Measurements from ENCODE around the gene PSAP. TPM values are rescaled to one million over a fixed set of nuclear protein-coding genes. Genes with fewer than 3 reads are reported as not detected.
"Not testable (repeated sequence)": the region's sequence is repeated elsewhere in the genome, so short reads cannot be mapped to it uniquely, and the experiment has no call there.

Gene PSAP
- total and polyA plus RNA-seq, 11 donors = 454 to 2,171 (median 1,616) TPM

DNA sequence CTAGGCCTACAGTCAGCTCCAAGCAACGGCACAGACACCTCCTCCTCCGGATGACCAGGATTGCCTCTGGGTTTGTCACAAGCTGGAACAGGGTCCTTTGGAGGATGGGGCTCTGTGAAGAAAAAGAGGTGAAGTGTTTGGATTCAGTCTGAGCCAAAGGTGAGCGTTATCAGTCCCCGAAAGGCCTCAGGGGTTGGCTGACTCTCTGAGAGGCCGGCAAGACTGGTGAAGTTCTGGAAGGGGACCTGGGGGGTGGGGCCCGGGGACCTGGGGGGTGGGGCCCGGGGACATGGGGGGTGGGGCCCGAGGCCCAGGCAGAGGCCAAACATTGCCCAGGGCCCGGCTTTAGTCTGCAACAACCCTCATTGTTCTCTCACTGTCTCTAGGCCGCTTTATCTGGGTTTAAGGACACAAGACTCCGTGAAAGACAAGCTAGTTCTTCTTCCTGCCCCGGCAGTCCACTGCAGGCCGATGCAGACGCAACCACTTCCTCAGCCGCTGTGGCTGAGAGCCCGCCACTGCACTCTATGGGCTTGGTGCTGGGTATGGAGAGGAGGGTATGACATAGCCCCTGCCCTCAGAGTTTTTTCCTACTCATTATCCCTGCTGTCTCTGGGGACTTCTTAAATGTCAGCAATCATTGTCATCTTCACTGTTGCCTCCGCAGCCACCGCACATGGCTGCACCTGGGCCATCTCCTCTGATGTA, 27.4 kb upstream of the PSAP start:
- no peak overlapping the region for H3K4me3 ChIP-seq
- peaks cover 0 to 36% (median 0%) of the 10 kb centered on the region in 12 donors for H3K4me1 ChIP-seq
- peak overlapping the region in 1 of 12 donors; percentile 71 for H3K27ac ChIP-seq
- H3K27me3 ChIP-seq = no peaks in the 10 kb centered on the region
- intact Hi-C loops (cut with DNase I) = no loop called here
- H3K36me3 ChIP-seq = no peaks in the 10 kb centered on the region
- no peaks in the 10 kb centered on the region for H3K9me3 ChIP-seq
- WGBS, 4 donors = 43 to 66% (median 57%) methylated on average over 15 to 18 of the region's 18 CpGs
- TF ChIP-seq POLR2A (IDR thresholded peaks at IDR 0.05) (no peak), CTCF (IDR thresholded peaks at IDR 0.05) (no peak)
- ATAC-seq (peak in 3 of 4 donors; percentile 33 to 60 (median 59)), DNase-seq (peak in 2 of 5 donors; percentile 40 to 48)

DNA sequence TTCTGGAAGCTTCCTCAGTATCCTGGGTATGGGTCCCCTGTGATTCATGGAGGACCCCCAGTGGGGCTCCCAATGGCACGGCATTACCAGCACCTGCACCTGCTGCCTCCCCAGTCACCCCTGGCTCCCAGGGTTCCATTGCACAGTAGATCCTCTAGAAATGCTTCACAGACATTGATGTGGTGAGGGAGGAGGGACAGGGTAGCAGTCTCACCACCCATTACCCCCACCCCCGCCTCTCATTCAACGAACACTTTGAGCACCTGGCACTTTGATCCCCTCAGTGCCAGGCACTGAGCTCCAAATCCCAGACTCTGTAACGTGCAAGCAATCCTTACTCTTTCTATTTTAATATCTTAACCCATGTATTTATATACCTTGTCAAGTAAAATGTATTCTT, 26.8 kb upstream of the PSAP start:
- 84 to 96% (median 88%) methylated on average over 4 of the region's 4 CpGs for WGBS, 4 donors
- Histone ChIP-seq H3K27me3 (no peaks in the 10 kb centered on the region), H3K36me3 (no peaks in the 10 kb centered on the region), H3K9me3 (no peaks in the 10 kb centered on the region), H3K4me1 (peaks cover 0 to 31% (median 0%) of the 10 kb centered on the region in 12 donors), H3K27ac (no peak overlapping the region), H3K4me3 (no peak overlapping the region)
- intact Hi-C loops (cut with DNase I) = no loop called here
- no peak for DNase-seq
- TF ChIP-seq CTCF (IDR thresholded peaks at IDR 0.05) (no peak), POLR2A (IDR thresholded peaks at IDR 0.05) (no peak)
- no peak for ATAC-seq

DNA sequence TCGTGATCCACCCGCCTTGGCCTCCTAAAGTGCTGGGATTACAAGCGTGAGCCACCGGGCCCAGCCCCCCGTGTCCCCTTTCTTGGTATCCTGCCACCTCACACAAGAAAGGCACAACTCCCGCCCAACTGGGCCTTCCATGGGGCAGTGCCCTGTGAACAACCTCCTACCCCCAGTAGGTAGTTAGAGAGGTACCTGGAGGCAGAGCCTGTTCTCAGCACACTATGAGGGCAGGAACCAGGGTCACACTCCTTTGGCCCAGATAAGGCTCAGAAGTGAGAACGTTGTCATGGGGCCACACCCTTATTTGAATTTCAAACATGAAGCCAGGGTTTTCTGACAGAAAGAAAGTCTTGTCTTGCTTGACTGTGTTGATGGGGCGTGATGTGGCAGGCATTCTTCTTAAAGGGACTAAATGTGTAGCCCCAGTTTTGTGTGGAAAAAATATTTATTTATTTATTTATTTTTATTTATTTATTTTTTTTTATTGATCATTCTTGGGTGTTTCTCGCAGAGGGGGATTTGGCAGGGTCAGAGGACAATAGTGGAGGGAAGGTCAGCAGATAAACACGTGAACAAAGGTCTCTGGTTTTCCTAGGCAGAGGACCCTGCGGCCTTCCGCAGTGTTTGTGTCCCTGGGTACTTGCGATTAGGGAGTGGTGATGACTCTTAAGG, 23.8 kb upstream of the PSAP start:
- H3K27me3 ChIP-seq; H3K4me3 ChIP-seq; intact Hi-C loops (cut with DNase I); H3K9me3 ChIP-seq; H3K27ac ChIP-seq; DNase-seq; ATAC-seq; H3K36me3 ChIP-seq: not testable (repeated sequence)
- 91 to 93% (median 92%) methylated on average over 13 of the region's 13 CpGs for WGBS, 4 donors
- peaks cover 0 to 29% (median 0%) of the 10 kb centered on the region in 12 donors for H3K4me1 ChIP-seq

- intact Hi-C loops (cut with DNase I) = no loop called here
- TF ChIP-seq POLR2A (IDR thresholded peaks at IDR 0.05) (no peak), CTCF (IDR thresholded peaks at IDR 0.05) (no peak)
- no peaks in the 10 kb centered on the region for H3K9me3 ChIP-seq
- 84 to 91% (median 89%) methylated on average over 5 to 7 of the region's 7 CpGs for WGBS, 4 donors
- no peak overlapping the region for H3K27ac ChIP-seq
- DNase-seq = no peak
- no peaks in the 10 kb centered on the region for H3K36me3 ChIP-seq
- ATAC-seq = peak in 1 of 4 donors; percentile 21
- H3K27me3 ChIP-seq = no peaks in the 10 kb centered on the region
- H3K4me3 ChIP-seq = no peak overlapping the region
- peaks cover 0 to 24% (median 0%) of the 10 kb centered on the region in 12 donors for H3K4me1 ChIP-seq
Measured at GRCh38 chr10:71873582-71874211, 22.6 kb upstream of the PSAP start.

- H3K27ac ChIP-seq; H3K36me3 ChIP-seq; H3K9me3 ChIP-seq; DNase-seq; intact Hi-C loops (cut with DNase I); H3K27me3 ChIP-seq; ATAC-seq; H3K4me3 ChIP-seq: not testable (repeated sequence)
- 77 to 100% (median 93%) methylated on average over 1 to 32 of the region's 32 CpGs for WGBS, 4 donors
- H3K4me1 ChIP-seq = peaks cover 0 to 28% (median 0%) of the 10 kb centered on the region in 12 donors
Measured at GRCh38 chr10:71869601-71870000, 18.6 kb upstream of the PSAP start.
